Mesangial cell (primary cell): ENCODE data around the gene CPNE5. TPM values are rescaled to one million over a fixed set of nuclear protein-coding genes. Genes with fewer than 3 reads are reported as not detected.

Experiments used
- total RNA-seq: library from RNA; depleted of rRNA; stranded (reverse); fragments of >200 nt; gene quantifications from 2 replicates; pipeline ENCODE4 v1.2.3, GENCODE V29; 2015

CPNE5 gene
- under 0.01 and 0.13 TPM in 2 replicates for total RNA-seq

GRCh38 chr6:36838896-36839748 is at the start of gene CPNE5:
CPNE5 (minus strand) TSS chr6:36839444; CDS start chr6:36839377, 67 bp downstream.

GRCh38 chr6:36885461-36886401 is 46.5 kb upstream of the CPNE5 start, which contains the start of gene C6orf89:
C6orf89 (plus strand) TSS chr6:36885952; CDS start chr6:36899445, 13,493 bp downstream.

GRCh38 chr6:36874443-36875249 is 35.4 kb upstream of the CPNE5 start, which contains the start of gene PPIL1:
PPIL1 (minus strand) TSS chr6:36874803; CDS start chr6:36874772, 31 bp downstream.

GRCh38 chr6:36697481-36697903 is 141.8 kb downstream of the CPNE5 start, which contains the start of gene RAB44:
RAB44 (plus strand) TSS chr6:36697826; CDS start chr6:36704236, 6,410 bp downstream.

Other genes starting within 250 kb of the CPNE5 start
- 136 and 178 TPM in 2 replicates for gene SRSF3, start 245.1 kb downstream of the CPNE5 start, total RNA-seq
- 207 and 229 TPM in 2 replicates for gene CDKN1A, start 160.7 kb downstream of the CPNE5 start, total RNA-seq
- gene RAB44, start 141.6 kb downstream of the CPNE5 start, total RNA-seq = under 0.01 TPM in 1 of 2 replicates, not detected in the other
- 19.0 and 49.5 TPM in 2 replicates for gene PPIL1, start 35.4 kb upstream of the CPNE5 start, total RNA-seq
- 20.2 and 26.4 TPM in 2 replicates for gene C6orf89, start 46.5 kb upstream of the CPNE5 start, total RNA-seq
- 0.33 TPM in 1 of 2 replicates, not detected in the other for gene PI16, start 115.3 kb upstream of the CPNE5 start, total RNA-seq
- gene MTCH1, start 146.8 kb upstream of the CPNE5 start, total RNA-seq = 201 and 241 TPM in 2 replicates
- gene FGD2, start 166.2 kb upstream of the CPNE5 start, total RNA-seq = not detected in 2 replicates